Psoas muscle (tissue), 8 donors: ENCODE measurements around the gene CIDEB. TPM values are rescaled to one million over a fixed set of nuclear protein-coding genes. Genes with fewer than 3 reads are reported as not detected.
"Not testable (repeated sequence)": the region's sequence is repeated elsewhere in the genome, so short reads cannot be mapped to it uniquely, and the experiment has no call there.

Source experiments
- ATAC-seq, 4 donors: fragments of 200-7000 bp; cut with Tn5 transposase; one replicate each; pipeline ENCODE4 v1.9.1; 2020; ENCODE audit warnings: moderate library complexity in 3 of 4, mild to moderate bottlenecking in 2 of 4
- DNase-seq, 2 donors: peaks; one replicate each; pipeline ENCODE4 v3.0.0-alpha.2; 2020
- H3K27ac ChIP-seq: fragments of 200-600 bp; one replicate; pipeline ENCODE4 v1.8.0; 2022
- H3K27me3 ChIP-seq, 3 donors: fragments of 200-600 bp in 1 of 3; one replicate each; pipeline versions ENCODE4 v1.6.1 to v1.8.0; 2013 to 2022; ENCODE audit warnings: low read length in 2 of 3, mild to moderate bottlenecking in 2 of 3, moderate library complexity in 1 of 3; ENCODE audit not compliant: insufficient read depth in 3 of 3
- H3K36me3 ChIP-seq, 2 donors: fragments of 200-600 bp in 1 of 2; one replicate each; pipeline versions ENCODE4 v1.6.1 to v1.8.0; 2013 to 2022; ENCODE audit warnings: low read depth in 1 of 2, mild to moderate bottlenecking in 1 of 2, moderate library complexity in 1 of 2; ENCODE audit not compliant: insufficient read depth in 1 of 2
- H3K4me1 ChIP-seq: fragments of 200-600 bp; one replicate; pipeline ENCODE4 v1.8.0; 2022
- H3K4me3 ChIP-seq: fragments of 200-600 bp; one replicate; pipeline ENCODE4 v1.8.0; 2022; ENCODE audit warnings: mild to moderate bottlenecking
- H3K9me3 ChIP-seq: fragments of 200-600 bp; one replicate; pipeline ENCODE4 v1.8.0; 2022
- CTCF ChIP-seq: fragments of 200-600 bp; IDR thresholded peaks from one replicate; pipeline ENCODE4 v1.8.0; 2022; ENCODE audit warnings: antibody characterized with exemption
- WGBS, 3 donors: extraction: QIAGEN DNeasy Blood & Tissue Kit; methylation state at CpG; one replicate each; pipeline versions ENCODE4 v1.1.6 to v1.1.7; 2013; 5-methylcytosine and 5-hydroxymethylcytosine counted together
- intact Hi-C, 2 donors: fragments of 100-400 bp; cut with DNase I; formaldehyde crosslinking; loops; one replicate each; pipeline versions ENCODE4 v1.11.0 to v1.14.2; 2022
- long read RNA-seq, 2 donors: library from polyadenylated mRNA; unstranded; transcript quantifications; one replicate each; pipeline ENCODE4 v2.0.0, GENCODE V29; 2021
- polyA plus RNA-seq, 3 donors: library from polyadenylated mRNA; stranded (reverse); fragments of 200-250 nt; gene quantifications; one replicate each; pipeline ENCODE4 v1.2.3, GENCODE V29; 2013
- total RNA-seq, 4 donors: library from RNA; stranded (reverse); fragmentation: NEBNext Ultra II Directional in 2 of 4; extraction: Animal tissue kit (Norgen Biotek cat#: 25700) in 2 of 4; gene quantifications; one replicate each; pipeline versions ENCODE4 v1.2.1 to v1.2.4, GENCODE V29; 2021 to 2023
- donor health status: healthy with polysubstance abuse.
- donor health status: DM: no; HTN: no; CAD: no; lungs with moderate emphysema.
- donor health status: Bipolar disorder and iron deficiency.
- donor health status: healthy.
- donor health status: DM: yes; HTN: yes; CAD: no.
- donor health status: DM: no; HTN: no; CAD: no.
- donor health status: DM: no; HTN: no; CAD: no.
- donor health status: DM: yes; HTN: yes; CAD: no.

The CIDEB gene
- total RNA-seq (1 to 10 TPM in 3 of 4 donors, under 1 TPM in 1; 0.95 to 2.5 (median 1.8) TPM), polyA plus RNA-seq (1 to 10 TPM; 1.2 to 2.1 (median 1.3) TPM)
- long read RNA-seq, donor 1, partial matches to known transcripts, result 1 of 2 reads
- long read RNA-seq, donor 1, other reads (novel, unspliced or antisense), result 0 of 2 reads
- long read RNA-seq, donor 2, partial matches to known transcripts, result 0 of 5 reads
- long read RNA-seq, donor 2, other reads (novel, unspliced or antisense), result 3 of 5 reads

GRCh38 chr14:24307575-24308341 is at the start of gene CIDEB:
TSS of gene CIDEB (minus strand) at chr14:24307977. CDS start at chr14:24307858, 119 bp downstream.
- Histone ChIP-seq H3K4me1 (peaks cover 13% of the 10 kb centered on the region), H3K27ac (no peak within 1 kb of the TSS), H3K4me3 (no peak within 1 kb of the TSS), H3K9me3 (no peaks in the 10 kb centered on the region), H3K36me3 (peaks cover 0 to 54% of the 10 kb centered on the region in 2 donors), H3K27me3 (no peaks in the 10 kb centered on the region)
- WGBS, 3 donors, result 59 to 62% (median 60%) methylated on average over 6 of the region's 6 CpGs
- ATAC-seq (peak in 3 of 4 donors; percentile 35 to 57 (median 42)), DNase-seq (peak in 1 of 2 donors; percentile 53)
- intact Hi-C loops, result loop anchor here in 1 of 2 donors (5.0 kb wide), 1 partner anchor 250 kb away; no protein-coding TSS in a partner anchor
- peak; percentile 81 for TF ChIP-seq CTCF

- TF ChIP-seq CTCF, result no peak
- intact Hi-C loops, result no loop called here
- Histone ChIP-seq H3K4me1 (no peaks in the 10 kb centered on the region), H3K36me3 (no peaks in the 10 kb centered on the region), H3K27me3 (peaks cover 0 to 35% (median 0%) of the 10 kb centered on the region in 3 donors), H3K4me3 (no peak overlapping the region), H3K27ac (no peak overlapping the region), H3K9me3 (no peaks in the 10 kb centered on the region)
- DNase-seq (no peak), ATAC-seq (no peak)
- WGBS, 3 donors, result 83 to 89% (median 85%) methylated on average over 4 of the region's 4 CpGs
These were observed 48.4 kb upstream of the CIDEB start for GRCh38 chr14:24356208-24356607.

- WGBS, 3 donors, result 86 to 95% (median 91%) methylated on average over 7 of the region's 7 CpGs
- H3K4me1 ChIP-seq, result no peaks in the 10 kb centered on the region
- intact Hi-C loops, result no loop called here
- TF ChIP-seq CTCF, result no peak
- ATAC-seq, result no peak
- H3K27me3 ChIP-seq, result peaks cover 0 to 39% (median 0%) of the 10 kb centered on the region in 3 donors
- no peaks in the 10 kb centered on the region for H3K36me3 ChIP-seq
- DNase-seq, result no peak
- no peak overlapping the region for H3K27ac ChIP-seq
- no peaks in the 10 kb centered on the region for H3K9me3 ChIP-seq
- H3K4me3 ChIP-seq, result no peak overlapping the region
These were observed 47.2 kb upstream of the CIDEB start for GRCh38 chr14:24355009-24355408.

GRCh38 chr14:24354482-24354825 is 46.7 kb upstream of the CIDEB start:
- WGBS, 3 donors, result 86 to 90% (median 90%) methylated on average over 3 of the region's 3 CpGs
- H3K9me3 ChIP-seq, ATAC-seq, H3K4me3 ChIP-seq, H3K36me3 ChIP-seq, H3K27ac ChIP-seq, intact Hi-C loops, DNase-seq, H3K4me1 ChIP-seq: not testable (repeated sequence)
- H3K27me3 ChIP-seq, result peaks cover 0 to 38% (median 0%) of the 10 kb centered on the region in 3 donors
